SU-DHL-6 (cell line): Measurements from ENCODE around the gene APOH.

ENCODE experiments used
- H2AFZ ChIP-seq: fragments of 200-600 bp; sonication (generic); 2 replicates; pipeline ENCODE4 v1.6.1; 2014; ENCODE audit warnings: low read depth, mild to moderate bottlenecking, moderate library complexity, mixed read lengths, antibody characterized with exemption, low read length; ENCODE audit not compliant: severe bottlenecking
- H3F3A ChIP-seq: fragments of 200-600 bp; shearing (Covaris generic); 2 replicates; pipeline ENCODE4 v1.6.0; 2016; ENCODE audit warnings: antibody characterized with exemption, mild to moderate bottlenecking; ENCODE audit not compliant: insufficient read depth
- H3K27ac ChIP-seq: fragments of 200-600 bp; sonication (generic); 2 replicates; pipeline ENCODE4 v1.5.1; 2016; ENCODE audit warnings: low read depth, mild to moderate bottlenecking, low read length, moderate library complexity, mixed read lengths
- H3K27me3 ChIP-seq: fragments of 200-600 bp; sonication (generic), shearing (Covaris generic); 2 replicates; pipeline ENCODE4 v1.6.0; 2014; ENCODE audit warnings: mild to moderate bottlenecking, low read length
- H3K36me3 ChIP-seq: fragments of 200-600 bp; sonication (generic); 2 replicates; pipeline ENCODE4 v1.6.1; 2014; ENCODE audit warnings: mild to moderate bottlenecking, low read length, mixed read lengths
- H3K4me2 ChIP-seq: fragments of 300-600, 200-600 bp; shearing (Covaris generic), sonication (generic); 2 replicates; pipeline ENCODE4 v1.6.0; 2014; ENCODE audit warnings: low read length, low read depth, mild to moderate bottlenecking; ENCODE audit not compliant: poor library complexity, severe bottlenecking
- H3K4me3 ChIP-seq: fragments of 200-600 bp; sonication (generic); 2 replicates; pipeline ENCODE4 v1.5.1; 2014; ENCODE audit warnings: antibody characterized with exemption, low read length, mild to moderate bottlenecking, mixed read lengths; ENCODE audit not compliant: insufficient read depth, poor library complexity, severe bottlenecking
- H3K79me2 ChIP-seq: fragments of 200-600 bp; sonication (generic); 2 replicates; pipeline ENCODE4 v1.6.1; 2014; ENCODE audit warnings: mild to moderate bottlenecking, low read length, moderate library complexity; ENCODE audit not compliant: insufficient read depth
- H3K9ac ChIP-seq: fragments of 200-600 bp; sonication (generic); 2 replicates; pipeline ENCODE4 v1.7.0; 2014; ENCODE audit warnings: mild to moderate bottlenecking, low read length
- H3K9me2 ChIP-seq: fragments of 200-600 bp; sonication (generic); replicated peaks from 2 replicates; pipeline ENCODE4 v1.6.1; 2014; ENCODE audit warnings: low read length; ENCODE audit not compliant: insufficient read depth
- H3K9me3 ChIP-seq: fragments of 200-600 bp; sonication (generic); 2 replicates; pipeline ENCODE4 v1.6.1; 2014; ENCODE audit warnings: low read length, mixed read lengths; ENCODE audit not compliant: insufficient read depth
- H4K20me1 ChIP-seq: fragments of 200-600 bp; sonication (generic); 2 replicates; pipeline ENCODE4 v1.6.1; 2014; ENCODE audit warnings: low read depth, mild to moderate bottlenecking, antibody characterized with exemption, low read length, moderate library complexity, mixed read lengths
- CTCF ChIP-seq: fragments of 200-600 bp; sonication (generic); IDR thresholded peaks from one replicate; pipeline ENCODE4 v1.5.1; 2017; ENCODE audit warnings: antibody characterized with exemption, mild to moderate bottlenecking, low read length, moderate library complexity; ENCODE audit not compliant: insufficient read depth, poor library complexity, severe bottlenecking
- EZH2phosphoT487 ChIP-seq: fragments of 200-600 bp; sonication (generic), shearing (Covaris generic); conservative IDR thresholded peaks from 2 replicates; pipeline ENCODE4 v1.6.1; 2018; ENCODE audit warnings: mild to moderate bottlenecking, antibody characterized with exemption, low read length, moderate library complexity, mixed read lengths

APOH gene

DNA sequence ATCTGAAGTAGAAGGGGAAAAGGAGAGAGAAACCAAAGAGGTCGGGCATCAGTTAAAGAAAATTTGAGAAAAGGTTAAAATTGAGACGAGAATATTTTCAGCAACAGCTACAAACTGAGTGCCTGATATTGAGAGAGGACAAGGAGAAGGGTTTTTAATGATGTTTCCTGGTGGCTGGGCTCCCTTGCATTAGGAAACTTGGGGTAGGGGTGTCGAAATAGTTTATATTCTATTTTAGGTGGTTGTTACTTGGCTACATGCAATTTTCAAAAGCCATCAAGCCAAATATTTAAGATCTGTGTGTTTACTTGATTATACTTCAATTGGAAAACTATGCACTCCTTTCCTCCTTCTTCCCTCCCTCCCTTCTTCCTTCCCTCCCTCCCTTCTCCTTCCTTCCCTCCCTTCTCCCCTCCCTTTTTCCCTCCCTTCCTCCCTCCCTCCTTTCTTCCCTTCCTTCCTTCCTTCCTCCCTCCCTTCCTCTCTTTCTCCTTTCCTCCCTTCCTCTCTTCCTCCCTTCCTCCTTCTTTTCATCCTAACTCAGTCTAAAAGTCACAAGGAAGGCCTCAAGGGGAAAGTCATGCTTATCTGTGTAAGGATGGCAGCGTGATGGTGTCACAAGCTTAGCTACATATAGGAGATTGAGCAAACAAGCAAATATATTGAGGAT lies 1.8 kb upstream of the APOH start:
- no peaks in the 10 kb centered on the region for H3K27me3 ChIP-seq
- H3K27ac ChIP-seq: no peak overlapping the region
- H3K9ac ChIP-seq: no peak overlapping the region

DNA sequence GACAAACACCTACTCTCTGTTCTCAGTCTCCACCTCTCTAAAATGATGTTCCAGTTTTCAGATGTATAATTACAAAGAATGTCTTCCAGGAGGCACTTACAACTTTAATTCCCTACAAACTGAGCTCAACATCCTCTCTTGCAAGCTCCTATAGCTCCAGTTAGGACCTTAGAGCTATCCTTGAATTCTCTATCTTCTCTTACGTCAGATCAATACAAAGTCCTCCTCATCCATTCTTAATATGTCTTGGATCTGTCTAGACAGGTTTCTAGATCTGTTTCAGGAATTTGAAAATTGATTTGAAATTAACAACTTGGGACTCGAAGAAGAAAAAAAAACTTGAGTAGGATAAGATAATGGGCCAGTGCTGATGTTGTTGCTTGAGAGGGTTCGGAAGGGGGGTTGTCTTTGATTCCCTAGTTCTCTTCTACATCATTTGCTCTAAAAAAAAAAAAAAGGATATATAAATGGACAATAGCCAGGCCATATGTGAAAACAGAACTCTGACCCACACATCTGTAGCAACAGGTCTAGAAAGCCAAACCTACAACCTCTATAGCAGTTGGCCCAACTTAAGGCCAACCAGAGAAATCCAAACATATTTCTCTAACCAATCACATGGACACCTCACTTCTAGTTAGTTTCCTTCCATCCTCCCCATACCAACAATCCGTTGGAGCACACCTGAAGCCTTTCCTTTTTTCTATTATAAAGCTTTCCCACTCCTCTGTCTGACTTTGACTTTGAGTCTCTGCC lies 746 bp upstream of the APOH start:
- H3K4me2 ChIP-seq: no peak overlapping the region
- H3K9me2 ChIP-seq: no peaks in the 10 kb centered on the region
- no peaks in the 10 kb centered on the region for H3K79me2 ChIP-seq
- no peak for TF ChIP-seq EZH2phosphoT487
- no peak for TF ChIP-seq CTCF
- H4K20me1 ChIP-seq: no peaks in the 10 kb centered on the region
- no peaks in the 10 kb centered on the region for H3K27me3 ChIP-seq
- no peaks in the 10 kb centered on the region for H3K36me3 ChIP-seq
- H3K9me3 ChIP-seq: no peaks in the 10 kb centered on the region
- H2AFZ ChIP-seq: no peak overlapping the region
- H3K4me3 ChIP-seq: no peak overlapping the region
- no peak overlapping the region for H3K9ac ChIP-seq
- no peak overlapping the region for H3K27ac ChIP-seq
- 0 out of 2 replicates have a peak, but pooled peaks cover 4% of the 10 kb centered on the region for H3F3A ChIP-seq

More for the DNA sequence above, 1.8 kb upstream of the APOH start:
- no peaks in the 10 kb centered on the region for H3K79me2 ChIP-seq
- no peaks in the 10 kb centered on the region for H3K36me3 ChIP-seq
- H3F3A ChIP-seq: 0 out of 2 replicates have a peak, but pooled peaks cover 4% of the 10 kb centered on the region
- no peaks in the 10 kb centered on the region for H3K9me3 ChIP-seq
- H3K4me2 ChIP-seq: no peak overlapping the region
- no peak overlapping the region for H3K4me3 ChIP-seq
- TF ChIP-seq CTCF: no peak
- no peak for TF ChIP-seq EZH2phosphoT487
- H2AFZ ChIP-seq: no peak overlapping the region
- no peaks in the 10 kb centered on the region for H4K20me1 ChIP-seq
- no peaks in the 10 kb centered on the region for H3K9me2 ChIP-seq

DNA sequence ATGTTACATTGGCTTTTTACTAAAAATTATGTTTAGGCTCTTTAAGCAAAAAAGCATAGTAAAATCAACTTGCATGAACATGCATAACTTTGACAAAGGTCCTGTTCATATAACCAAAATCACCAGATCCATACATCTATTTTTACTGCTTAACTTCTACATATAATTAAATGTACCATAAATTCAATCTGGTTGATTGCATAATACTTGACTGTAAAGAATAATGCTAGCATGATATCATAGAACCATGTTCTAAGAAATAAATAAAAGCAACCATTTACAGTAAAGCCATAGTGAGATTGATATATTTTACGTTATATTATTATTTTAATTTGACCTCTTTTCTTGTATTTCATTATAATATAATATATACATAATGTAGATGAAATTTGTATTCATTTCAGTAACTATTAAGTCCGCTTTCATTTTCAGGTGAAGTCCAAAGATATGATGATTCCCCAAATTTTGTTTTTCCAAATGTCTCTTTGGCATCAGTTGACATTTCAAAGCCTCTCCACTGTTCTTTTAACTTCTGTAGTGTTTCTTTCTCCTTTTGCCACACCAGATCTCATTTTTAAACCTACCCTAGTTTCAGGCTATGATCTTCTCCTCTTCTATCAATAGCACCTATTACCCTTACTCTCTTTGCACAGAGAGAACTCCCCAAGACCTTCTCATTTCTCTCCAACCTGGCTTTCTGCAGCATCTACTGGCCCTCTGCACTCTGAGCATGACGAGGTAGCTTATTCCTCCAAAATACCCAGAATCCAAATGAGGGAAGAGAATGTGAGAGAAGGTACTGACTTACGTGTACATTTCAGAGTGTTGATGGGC lies 1.8 kb downstream of the APOH start:
- Histone ChIP-seq H3K27ac (no peak overlapping the region), H3K9me3 (no peaks in the 10 kb centered on the region), H3K79me2 (no peaks in the 10 kb centered on the region), H4K20me1 (no peaks in the 10 kb centered on the region), H3K9ac (no peak overlapping the region), H3F3A (no peaks in the 10 kb centered on the region), H3K4me2 (no peak overlapping the region), H2AFZ (no peak overlapping the region), H3K4me3 (no peak overlapping the region), H3K9me2 (no peaks in the 10 kb centered on the region), H3K36me3 (no peaks in the 10 kb centered on the region), H3K27me3 (no peaks in the 10 kb centered on the region)
- TF ChIP-seq EZH2phosphoT487: no peak
